ENCODE data around the gene NINJ2.

The NINJ2 gene

GRCh38 chr12:681568-682256 is 18.5 kb upstream of the NINJ2 start:
- H3K27ac ChIP-seq, result no peak overlapping the region
- TF ChIP-seq, protein P1, sequence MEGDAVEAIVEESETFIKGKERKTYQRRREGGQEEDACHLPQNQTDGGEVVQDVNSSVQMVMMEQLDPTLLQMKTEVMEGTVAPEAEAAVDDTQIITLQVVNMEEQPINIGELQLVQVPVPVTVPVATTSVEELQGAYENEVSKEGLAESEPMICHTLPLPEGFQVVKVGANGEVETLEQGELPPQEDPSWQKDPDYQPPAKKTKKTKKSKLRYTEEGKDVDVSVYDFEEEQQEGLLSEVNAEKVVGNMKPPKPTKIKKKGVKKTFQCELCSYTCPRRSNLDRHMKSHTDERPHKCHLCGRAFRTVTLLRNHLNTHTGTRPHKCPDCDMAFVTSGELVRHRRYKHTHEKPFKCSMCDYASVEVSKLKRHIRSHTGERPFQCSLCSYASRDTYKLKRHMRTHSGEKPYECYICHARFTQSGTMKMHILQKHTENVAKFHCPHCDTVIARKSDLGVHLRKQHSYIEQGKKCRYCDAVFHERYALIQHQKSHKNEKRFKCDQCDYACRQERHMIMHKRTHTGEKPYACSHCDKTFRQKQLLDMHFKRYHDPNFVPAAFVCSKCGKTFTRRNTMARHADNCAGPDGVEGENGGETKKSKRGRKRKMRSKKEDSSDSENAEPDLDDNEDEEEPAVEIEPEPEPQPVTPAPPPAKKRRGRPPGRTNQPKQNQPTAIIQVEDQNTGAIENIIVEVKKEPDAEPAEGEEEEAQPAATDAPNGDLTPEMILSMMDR (conservative IDR thresholded peaks at IDR 0.05), result no peak

- TF ChIP-seq, protein P1 (conservative IDR thresholded peaks at IDR 0.05), result no peak
- H3K27ac ChIP-seq, result no peak overlapping the region
These were observed 15.8 kb upstream of the NINJ2 start for GRCh38 chr12:678747-679712.

DNA sequence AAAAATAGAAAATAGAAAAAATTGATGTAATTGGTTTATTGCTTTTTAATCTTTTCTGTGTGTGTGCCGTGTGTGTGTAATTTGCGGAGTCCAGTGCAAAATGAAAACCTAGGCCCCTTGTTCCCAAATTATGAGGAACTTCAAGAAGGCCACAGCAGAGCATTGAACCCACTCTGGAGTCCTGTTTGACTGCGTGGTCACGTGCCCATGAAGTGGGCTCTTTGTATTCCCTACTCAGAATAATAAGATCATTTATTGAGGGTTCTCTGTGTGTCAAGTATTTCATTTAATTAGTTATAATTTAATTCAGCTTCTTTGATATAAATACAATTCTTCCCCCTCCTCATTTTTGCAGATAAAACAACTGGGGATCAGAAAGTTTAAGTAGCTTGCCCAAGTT is 12.3 kb upstream of the NINJ2 start:
- H3K27ac ChIP-seq, result no peak overlapping the region
- TF ChIP-seq, protein P1 (conservative IDR thresholded peaks at IDR 0.05), result no peak

GRCh38 chr12:674272-674781 is 11.1 kb upstream of the NINJ2 start:
- TF ChIP-seq, protein P1 (conservative IDR thresholded peaks at IDR 0.05), result no peak
- no peak overlapping the region for H3K27ac ChIP-seq

DNA sequence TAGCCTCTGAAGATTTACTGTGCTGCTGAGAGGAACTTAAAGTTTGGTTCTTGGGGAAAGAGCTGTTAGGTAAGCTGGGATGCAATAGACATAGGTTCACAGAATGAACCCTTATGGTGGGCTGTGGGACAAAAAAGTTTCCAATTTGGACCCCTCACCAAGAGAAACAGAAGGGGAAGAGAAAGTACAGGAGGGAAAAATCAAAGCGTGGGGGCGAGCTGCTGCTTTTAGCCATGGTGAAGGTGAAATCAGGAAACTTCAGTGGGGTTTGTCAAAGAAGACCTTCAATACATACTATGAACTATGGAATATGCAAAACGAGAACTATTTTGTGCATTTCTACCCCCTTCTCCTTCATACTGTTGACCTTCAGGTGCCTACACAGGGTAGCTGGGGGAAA is 10.6 kb upstream of the NINJ2 start:
- no peak overlapping the region for H3K27ac ChIP-seq
- TF ChIP-seq, protein P1 (conservative IDR thresholded peaks at IDR 0.05), result no peak

- no peak overlapping the region for H3K27ac ChIP-seq
- TF ChIP-seq, protein P1 (conservative IDR thresholded peaks at IDR 0.05), result no peak
These were observed 6.3 kb upstream of the NINJ2 start for GRCh38 chr12:669576-669945.

- H3K27ac ChIP-seq, result no peak overlapping the region
- TF ChIP-seq, protein P1 (conservative IDR thresholded peaks at IDR 0.05), result no peak
These were observed 4.8 kb upstream of the NINJ2 start for GRCh38 chr12:668090-668481.

All from VCaP (cell line).